Breast epithelium (tissue), 4 donors: ENCODE data around the gene IL1RL1. TPM values are rescaled to one million over a fixed set of nuclear protein-coding genes. Genes with fewer than 3 reads are reported as not detected.

ENCODE experiments used
- DNase-seq, 2 donors: peaks; one replicate each; pipeline ENCODE4 v3.0.0-alpha.2; 2019; ENCODE audit warnings: low spot score in 2 of 2
- H3K27ac ChIP-seq, 2 donors: fragments of 200-600 bp; sonication (generic) in 1 of 2; one replicate each; pipeline ENCODE4 v1.5.1; 2016 to 2019; ENCODE audit warnings: mild to moderate bottlenecking in 1 of 2
- H3K27me3 ChIP-seq, 2 donors: fragments of 200-600 bp; sonication (generic) in 1 of 2; one replicate each; pipeline versions ENCODE4 v1.5.1 to v1.6.0; 2017 to 2019; ENCODE audit warnings: control low read depth in 1 of 2, mild to moderate bottlenecking in 1 of 2
- H3K36me3 ChIP-seq: fragments of 200-600 bp; one replicate; pipeline ENCODE4 v1.5.1; 2019
- H3K4me1 ChIP-seq, 2 donors: fragments of 200-600 bp; sonication (generic); one replicate each; pipeline ENCODE4 v1.5.1; 2016 to 2019; ENCODE audit warnings: control low read depth in 1 of 2
- H3K4me3 ChIP-seq, 3 donors: fragments of 200-600 bp; sonication (generic); 1 replicate in 2 of 3; 2 replicates in 1 of 3; pipeline ENCODE4 v1.5.1; 2016 to 2019; ENCODE audit warnings: mild to moderate bottlenecking in 3 of 3, moderate library complexity in 2 of 3
- H3K9me3 ChIP-seq, 2 donors: fragments of 200-600 bp; sonication (generic) in 1 of 2; one replicate each; pipeline ENCODE4 v1.5.1; 2016 to 2019; ENCODE audit warnings: control low read depth in 1 of 2
- CTCF ChIP-seq, 3 donors: fragments of 450-650 bp; IDR thresholded peaks; one replicate each; pipeline ENCODE4 v1.5.1; 2016 to 2017; ENCODE audit warnings: antibody characterized with exemption in 3 of 3, mild to moderate bottlenecking in 3 of 3, moderate library complexity in 3 of 3
- POLR2A ChIP-seq: fragments of 450-650 bp; IDR thresholded peaks from one replicate; pipeline ENCODE4 v1.6.1; 2016; ENCODE audit warnings: antibody characterized with exemption, mild to moderate bottlenecking, moderate library complexity
- POLR2AphosphoS5 ChIP-seq, 3 donors: sonication (generic); formaldehyde crosslinking; IDR thresholded peaks; one replicate each; pipeline ENCODE4 v1.6.1; 2017; ENCODE audit warnings: antibody characterized with exemption in 3 of 3
- intact Hi-C: fragments of 100-400 bp; cut with DNase I; formaldehyde crosslinking; loops from one replicate; pipeline ENCODE4 v1.15.1; 2023; ENCODE audit warnings: low total_unique reads
- total RNA-seq, 3 donors: library from RNA; depleted of rRNA; stranded (reverse); fragments of >200 nt; gene quantifications; one replicate each; pipeline ENCODE4 v1.1.0, GENCODE V29; 2016

The IL1RL1 gene
- total RNA-seq, 3 donors from 2014 or later, result 6.3 to 27.8 (median 12.1) TPM

DNA sequence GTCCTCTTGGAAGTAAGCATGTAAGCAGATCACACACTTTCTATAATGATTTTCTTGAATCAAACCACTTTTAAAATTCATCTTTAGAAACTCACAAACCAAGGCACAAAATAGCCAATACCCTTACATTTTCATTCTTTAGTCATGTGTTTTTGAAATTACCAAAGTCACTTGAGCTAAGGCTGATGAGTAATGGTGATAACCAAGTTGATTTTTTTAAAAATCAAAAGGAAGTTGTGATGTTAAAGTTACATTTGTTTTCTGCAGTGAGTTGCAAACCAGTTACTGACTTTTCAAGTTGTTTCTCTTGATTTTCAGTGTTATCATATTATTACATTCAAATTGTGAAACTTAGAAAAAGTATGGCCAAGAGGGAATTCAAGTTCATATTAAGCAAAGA, 90.1 kb downstream of the IL1RL1 start:
- no peak overlapping the region for H3K4me3 ChIP-seq
- H3K27ac ChIP-seq, result no peak overlapping the region
- no peaks in the 10 kb centered on the region for H3K36me3 ChIP-seq
- DNase-seq, result no peak
- no peaks in the 10 kb centered on the region for H3K9me3 ChIP-seq
- H3K4me1 ChIP-seq, result no peaks in the 10 kb centered on the region
- no peaks in the 10 kb centered on the region for H3K27me3 ChIP-seq
- intact Hi-C loops, result no loop called here
- TF ChIP-seq CTCF (IDR thresholded peaks at IDR 0.05), result no peak
- TF ChIP-seq POLR2A, result no peak
- no peak for TF ChIP-seq POLR2AphosphoS5 (IDR thresholded peaks at IDR 0.05)

Other genes starting within 250 kb of the IL1RL1 start
- gene IL1R1, start 168.8 kb upstream of the IL1RL1 start, total RNA-seq, result 100 to 1,000 TPM; 127 to 206 (median 136) TPM
- gene IL1RL2, start 124.5 kb upstream of the IL1RL1 start, total RNA-seq, result 1 to 10 TPM; 1.9 to 5.9 (median 2.3) TPM
- gene IL18R1, start 44.2 kb downstream of the IL1RL1 start, total RNA-seq, result 1 to 10 TPM; 7.0 to 7.7 (median 7.2) TPM
- 1 to 10 TPM; 1.4 to 2.9 (median 2.3) TPM for gene IL18RAP, start 111.6 kb downstream of the IL1RL1 start, total RNA-seq
- not detected for gene SLC9A4, start 161.7 kb downstream of the IL1RL1 start, total RNA-seq